ENCODE measurements around the gene GALE. TPM values are rescaled to one million over a fixed set of nuclear protein-coding genes. Genes with fewer than 3 reads are reported as not detected.
A peak's percentile ranks its signal among the peaks of the same experiment; 100 is the strongest.

The GALE gene
- total and polyA plus RNA-seq, 2 of the 13 experiments (the other 11 are each of a cell fraction or from before 2014, with no cell fraction given) = 85.2 to 88.4 TPM

DNA sequence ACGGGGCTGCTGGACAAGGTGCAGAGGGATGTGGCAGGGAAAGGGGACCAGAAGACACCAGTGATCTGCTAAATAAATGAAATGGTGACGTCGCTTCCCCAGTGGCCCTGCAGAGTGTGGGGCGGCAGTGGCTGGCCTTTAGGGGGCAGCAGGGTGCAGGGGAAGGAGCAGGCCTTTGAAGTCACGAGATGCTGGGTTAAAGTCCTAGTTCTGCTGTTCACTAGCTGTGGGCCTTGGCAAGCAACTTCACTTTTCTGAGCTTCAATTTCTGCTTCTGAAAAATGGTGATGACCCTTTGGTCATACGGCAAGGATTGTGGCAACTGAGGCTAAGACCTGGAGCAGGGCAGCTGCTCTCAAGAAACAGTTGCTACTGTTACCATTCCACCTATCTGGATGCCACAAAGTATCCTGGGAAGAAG is 9.2 kb upstream of the GALE start (continued):
- TF ChIP-seq, protein P1, sequence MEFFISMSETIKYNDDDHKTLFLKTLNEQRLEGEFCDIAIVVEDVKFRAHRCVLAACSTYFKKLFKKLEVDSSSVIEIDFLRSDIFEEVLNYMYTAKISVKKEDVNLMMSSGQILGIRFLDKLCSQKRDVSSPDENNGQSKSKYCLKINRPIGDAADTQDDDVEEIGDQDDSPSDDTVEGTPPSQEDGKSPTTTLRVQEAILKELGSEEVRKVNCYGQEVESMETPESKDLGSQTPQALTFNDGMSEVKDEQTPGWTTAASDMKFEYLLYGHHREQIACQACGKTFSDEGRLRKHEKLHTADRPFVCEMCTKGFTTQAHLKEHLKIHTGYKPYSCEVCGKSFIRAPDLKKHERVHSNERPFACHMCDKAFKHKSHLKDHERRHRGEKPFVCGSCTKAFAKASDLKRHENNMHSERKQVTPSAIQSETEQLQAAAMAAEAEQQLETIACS (CRISPR knock-in tag; IDR thresholded peaks at IDR 0.05) = no peak
- TF ChIP-seq BORCS8-MEF2B (CRISPR knock-in tag; IDR thresholded peaks at IDR 0.05) = no peak
- TF ChIP-seq SNAI1 (CRISPR knock-in tag; IDR thresholded peaks at IDR 0.05; ENCODE audit: borderline replicate concordance) = no peak
- TF ChIP-seq, protein P2, sequence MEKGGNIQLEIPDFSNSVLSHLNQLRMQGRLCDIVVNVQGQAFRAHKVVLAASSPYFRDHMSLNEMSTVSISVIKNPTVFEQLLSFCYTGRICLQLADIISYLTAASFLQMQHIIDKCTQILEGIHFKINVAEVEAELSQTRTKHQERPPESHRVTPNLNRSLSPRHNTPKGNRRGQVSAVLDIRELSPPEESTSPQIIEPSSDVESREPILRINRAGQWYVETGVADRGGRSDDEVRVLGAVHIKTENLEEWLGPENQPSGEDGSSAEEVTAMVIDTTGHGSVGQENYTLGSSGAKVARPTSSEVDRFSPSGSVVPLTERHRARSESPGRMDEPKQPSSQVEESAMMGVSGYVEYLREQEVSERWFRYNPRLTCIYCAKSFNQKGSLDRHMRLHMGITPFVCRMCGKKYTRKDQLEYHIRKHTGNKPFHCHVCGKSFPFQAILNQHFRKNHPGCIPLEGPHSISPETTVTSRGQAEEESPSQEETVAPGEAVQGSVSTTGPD (CRISPR knock-in tag; IDR thresholded peaks at IDR 0.05) = no peak
- no peak for TF ChIP-seq ZFP36 (IDR thresholded peaks at IDR 0.05; ENCODE audit: borderline replicate concordance, low read depth, low read length, partially characterized antibody)
- 0 out of 2 replicates have a peak, but pooled peaks have one; percentile 15 for TF ChIP-seq RARA (CRISPR knock-in tag; IDR thresholded peaks at IDR 0.05)
- TF ChIP-seq ZNF891 (CRISPR knock-in tag; IDR thresholded peaks at IDR 0.05) = 0 out of 2 replicates have a peak, but pooled peaks have one; percentile 38
- TF ChIP-seq, protein P3, sequence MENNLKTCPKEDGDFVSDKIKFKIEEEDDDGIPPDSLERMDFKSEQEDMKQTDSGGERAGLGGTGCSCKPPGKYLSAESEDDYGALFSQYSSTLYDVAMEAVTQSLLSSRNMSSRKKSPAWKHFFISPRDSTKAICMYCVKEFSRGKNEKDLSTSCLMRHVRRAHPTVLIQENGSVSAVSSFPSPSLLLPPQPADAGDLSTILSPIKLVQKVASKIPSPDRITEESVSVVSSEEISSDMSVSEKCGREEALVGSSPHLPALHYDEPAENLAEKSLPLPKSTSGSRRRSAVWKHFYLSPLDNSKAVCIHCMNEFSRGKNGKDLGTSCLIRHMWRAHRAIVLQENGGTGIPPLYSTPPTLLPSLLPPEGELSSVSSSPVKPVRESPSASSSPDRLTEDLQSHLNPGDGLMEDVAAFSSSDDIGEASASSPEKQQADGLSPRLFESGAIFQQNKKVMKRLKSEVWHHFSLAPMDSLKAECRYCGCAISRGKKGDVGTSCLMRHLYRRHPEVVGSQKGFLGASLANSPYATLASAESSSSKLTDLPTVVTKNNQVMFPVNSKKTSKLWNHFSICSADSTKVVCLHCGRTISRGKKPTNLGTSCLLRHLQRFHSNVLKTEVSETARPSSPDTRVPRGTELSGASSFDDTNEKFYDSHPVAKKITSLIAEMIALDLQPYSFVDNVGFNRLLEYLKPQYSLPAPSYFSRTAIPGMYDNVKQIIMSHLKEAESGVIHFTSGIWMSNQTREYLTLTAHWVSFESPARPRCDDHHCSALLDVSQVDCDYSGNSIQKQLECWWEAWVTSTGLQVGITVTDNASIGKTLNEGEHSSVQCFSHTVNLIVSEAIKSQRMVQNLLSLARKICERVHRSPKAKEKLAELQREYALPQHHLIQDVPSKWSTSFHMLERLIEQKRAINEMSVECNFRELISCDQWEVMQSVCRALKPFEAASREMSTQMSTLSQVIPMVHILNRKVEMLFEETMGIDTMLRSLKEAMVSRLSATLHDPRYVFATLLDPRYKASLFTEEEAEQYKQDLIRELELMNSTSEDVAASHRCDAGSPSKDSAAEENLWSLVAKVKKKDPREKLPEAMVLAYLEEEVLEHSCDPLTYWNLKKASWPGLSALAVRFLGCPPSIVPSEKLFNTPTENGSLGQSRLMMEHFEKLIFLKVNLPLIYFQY (CRISPR knock-in tag; IDR thresholded peaks at IDR 0.05; ENCODE audit: borderline replicate concordance) = no peak
- TF ChIP-seq, protein P4, sequence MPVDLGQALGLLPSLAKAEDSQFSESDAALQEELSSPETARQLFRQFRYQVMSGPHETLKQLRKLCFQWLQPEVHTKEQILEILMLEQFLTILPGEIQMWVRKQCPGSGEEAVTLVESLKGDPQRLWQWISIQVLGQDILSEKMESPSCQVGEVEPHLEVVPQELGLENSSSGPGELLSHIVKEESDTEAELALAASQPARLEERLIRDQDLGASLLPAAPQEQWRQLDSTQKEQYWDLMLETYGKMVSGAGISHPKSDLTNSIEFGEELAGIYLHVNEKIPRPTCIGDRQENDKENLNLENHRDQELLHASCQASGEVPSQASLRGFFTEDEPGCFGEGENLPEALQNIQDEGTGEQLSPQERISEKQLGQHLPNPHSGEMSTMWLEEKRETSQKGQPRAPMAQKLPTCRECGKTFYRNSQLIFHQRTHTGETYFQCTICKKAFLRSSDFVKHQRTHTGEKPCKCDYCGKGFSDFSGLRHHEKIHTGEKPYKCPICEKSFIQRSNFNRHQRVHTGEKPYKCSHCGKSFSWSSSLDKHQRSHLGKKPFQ (CRISPR knock-in tag; IDR thresholded peaks at IDR 0.05; ENCODE audit: insufficient replicate concordance) = no peak
- TF ChIP-seq TCF12 (IDR thresholded peaks at IDR 0.05) = no peak
- TF ChIP-seq TCF12 (CRISPR knock-in tag; IDR thresholded peaks at IDR 0.05) = no peak
- TF ChIP-seq ZNF44 (CRISPR knock-in tag; IDR thresholded peaks at IDR 0.05) = no peak
- TF ChIP-seq, protein P5, sequence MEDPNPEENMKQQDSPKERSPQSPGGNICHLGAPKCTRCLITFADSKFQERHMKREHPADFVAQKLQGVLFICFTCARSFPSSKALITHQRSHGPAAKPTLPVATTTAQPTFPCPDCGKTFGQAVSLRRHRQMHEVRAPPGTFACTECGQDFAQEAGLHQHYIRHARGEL (CRISPR knock-in tag; IDR thresholded peaks at IDR 0.05) = no peak
- peak in 1 of 2 experiments; percentile 59; a peak in 1 of 4 replicates for TF ChIP-seq KLF16 (CRISPR knock-in tag; IDR thresholded peaks at IDR 0.05)
- peak; percentile 52; the same call in 1 of the 2 replicates for TF ChIP-seq HMG20A (CRISPR knock-in tag; IDR thresholded peaks at IDR 0.05; ENCODE audit: borderline replicate concordance)
- TF ChIP-seq, protein P6, sequence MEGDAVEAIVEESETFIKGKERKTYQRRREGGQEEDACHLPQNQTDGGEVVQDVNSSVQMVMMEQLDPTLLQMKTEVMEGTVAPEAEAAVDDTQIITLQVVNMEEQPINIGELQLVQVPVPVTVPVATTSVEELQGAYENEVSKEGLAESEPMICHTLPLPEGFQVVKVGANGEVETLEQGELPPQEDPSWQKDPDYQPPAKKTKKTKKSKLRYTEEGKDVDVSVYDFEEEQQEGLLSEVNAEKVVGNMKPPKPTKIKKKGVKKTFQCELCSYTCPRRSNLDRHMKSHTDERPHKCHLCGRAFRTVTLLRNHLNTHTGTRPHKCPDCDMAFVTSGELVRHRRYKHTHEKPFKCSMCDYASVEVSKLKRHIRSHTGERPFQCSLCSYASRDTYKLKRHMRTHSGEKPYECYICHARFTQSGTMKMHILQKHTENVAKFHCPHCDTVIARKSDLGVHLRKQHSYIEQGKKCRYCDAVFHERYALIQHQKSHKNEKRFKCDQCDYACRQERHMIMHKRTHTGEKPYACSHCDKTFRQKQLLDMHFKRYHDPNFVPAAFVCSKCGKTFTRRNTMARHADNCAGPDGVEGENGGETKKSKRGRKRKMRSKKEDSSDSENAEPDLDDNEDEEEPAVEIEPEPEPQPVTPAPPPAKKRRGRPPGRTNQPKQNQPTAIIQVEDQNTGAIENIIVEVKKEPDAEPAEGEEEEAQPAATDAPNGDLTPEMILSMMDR (CRISPR knock-in tag; IDR thresholded peaks at IDR 0.05) = peak; percentile 94
